Prostate gland (tissue), 2 donors: ENCODE measurements around the gene C9. TPM values are rescaled to one million over a fixed set of nuclear protein-coding genes. Genes with fewer than 3 reads are reported as not detected.
"Not testable (repeated sequence)": the region's sequence is repeated elsewhere in the genome, so short reads cannot be mapped to it uniquely, and the experiment has no call there.

Source experiments
- DNase-seq: peaks from one replicate; pipeline ENCODE4 v3.0.0-alpha.2; 2019; ENCODE audit warnings: low spot score
- H3K27ac ChIP-seq, 2 donors: fragments of 200-600 bp; sonication (generic); 2 replicates each; pipeline ENCODE4 v1.5.1; 2017 to 2019
- H3K27me3 ChIP-seq: fragments of 200-600 bp; sonication (generic); replicated peaks from 2 replicates; pipeline ENCODE4 v1.5.1; 2019; ENCODE audit not compliant: insufficient read depth
- H3K36me3 ChIP-seq, 2 donors: fragments of 200-600 bp; sonication (generic); 1 replicate in 1 of 2; 2 replicates in 1 of 2; pipeline versions ENCODE4 v1.5.1 to v1.8.1; 2017 to 2019
- H3K4me1 ChIP-seq: fragments of 200-600 bp; sonication (generic); replicated peaks from 2 replicates; pipeline ENCODE4 v1.5.1; 2019
- H3K4me3 ChIP-seq, 2 donors: fragments of 200-600 bp; sonication (generic); 2 replicates each; pipeline ENCODE4 v1.5.1; 2017 to 2019
- H3K9me3 ChIP-seq: fragments of 200-600 bp; sonication (generic); 2 replicates; pipeline ENCODE4 v1.5.1; 2017
- CTCF ChIP-seq, 4 experiments: fragments of 200-600 bp in 2 of 4; fragments of 450-650 bp in 2 of 4; sonication (generic) in 2 of 4; IDR thresholded peaks; 1 replicate in 3 of 4; 2 replicates in 1 of 4; pipeline ENCODE4 v1.5.1; 2016 to 2019; ENCODE audit warnings: antibody characterized with exemption in 4 of 4, mild to moderate bottlenecking in 2 of 4, moderate library complexity in 2 of 4
- POLR2A ChIP-seq: fragments of 450-650 bp; IDR thresholded peaks from one replicate; pipeline ENCODE4 v1.6.1; 2016; ENCODE audit warnings: antibody characterized with exemption, mild to moderate bottlenecking
- POLR2AphosphoS5 ChIP-seq: sonication (generic); formaldehyde crosslinking; IDR thresholded peaks from one replicate; pipeline ENCODE4 v1.6.1; 2017; ENCODE audit warnings: antibody characterized with exemption
- WGBS: methylation state at CpG from one replicate; pipeline ENCODE4 v1.1.5; 2018; 5-methylcytosine and 5-hydroxymethylcytosine counted together
- intact Hi-C: fragments of 100-400 bp; cut with DNase I; formaldehyde crosslinking; loops from one replicate; pipeline ENCODE4 v1.14.2; 2022
- total RNA-seq, 2 donors: library from RNA; depleted of rRNA; stranded (reverse); fragments of >200 nt; gene quantifications; one replicate each; pipeline ENCODE4 v1.1.0, GENCODE V29; 2016

The C9 gene
- total RNA-seq, 2 donors from 2014 or later, result not detected

GRCh38 chr5:39249069-39249468 is 115.2 kb downstream of the C9 start:
- 84% methylated on average over 1 of the region's 1 CpG for WGBS
- H3K27ac ChIP-seq, result no peak overlapping the region
- no peak for DNase-seq
- intact Hi-C loops, result no loop called here
- H3K9me3 ChIP-seq, result no peaks in the 10 kb centered on the region
- no peak for TF ChIP-seq POLR2A
- TF ChIP-seq CTCF (IDR thresholded peaks at IDR 0.05), result no peak
- no peak for TF ChIP-seq POLR2AphosphoS5
- no peaks in the 10 kb centered on the region for H3K4me1 ChIP-seq
- H3K36me3 ChIP-seq, result no peaks in the 10 kb centered on the region
- H3K4me3 ChIP-seq, result no peak overlapping the region
- no peaks in the 10 kb centered on the region for H3K27me3 ChIP-seq

- Histone ChIP-seq H3K27me3 (no peaks in the 10 kb centered on the region), H3K27ac (no peak overlapping the region), H3K9me3 (no peaks in the 10 kb centered on the region), H3K36me3 (no peaks in the 10 kb centered on the region), H3K4me3 (no peak overlapping the region), H3K4me1 (no peaks in the 10 kb centered on the region)
- no peak for DNase-seq
- TF ChIP-seq CTCF (IDR thresholded peaks at IDR 0.05) (no peak), POLR2AphosphoS5 (no peak), POLR2A (no peak)
- 95% methylated on average over 1 of the region's 1 CpG for WGBS
- intact Hi-C loops, result no loop called here
Observed at GRCh38 chr5:39240750-39241149, 123.5 kb downstream of the C9 start.

GRCh38 chr5:39238366-39239105 is 125.8 kb downstream of the C9 start:
- H3K4me3 ChIP-seq, result no peak overlapping the region
- intact Hi-C loops, result no loop called here
- no peak overlapping the region for H3K27ac ChIP-seq
- 55% methylated on average over 3 of the region's 3 CpGs for WGBS
- TF ChIP-seq POLR2A, result no peak
- no peak for TF ChIP-seq POLR2AphosphoS5
- no peak for TF ChIP-seq CTCF (IDR thresholded peaks at IDR 0.05)
- H3K4me1 ChIP-seq, result no peaks in the 10 kb centered on the region
- H3K9me3 ChIP-seq, result no peaks in the 10 kb centered on the region
- no peak for DNase-seq
- H3K36me3 ChIP-seq, result no peaks in the 10 kb centered on the region
- H3K27me3 ChIP-seq, result no peaks in the 10 kb centered on the region

GRCh38 chr5:39236718-39237117 is 127.6 kb downstream of the C9 start:
- Histone ChIP-seq H3K27me3 (no peaks in the 10 kb centered on the region), H3K27ac (no peak overlapping the region), H3K36me3 (no peaks in the 10 kb centered on the region), H3K9me3 (no peaks in the 10 kb centered on the region), H3K4me1 (no peaks in the 10 kb centered on the region), H3K4me3 (no peak overlapping the region)
- DNase-seq, result no peak
- intact Hi-C loops, result no loop called here
- TF ChIP-seq CTCF (IDR thresholded peaks at IDR 0.05), result no peak
- TF ChIP-seq POLR2AphosphoS5, result no peak
- TF ChIP-seq POLR2A, result no peak
- WGBS, result 81% methylated on average over 1 of the region's 1 CpG

GRCh38 chr5:39235648-39236047 is 128.6 kb downstream of the C9 start:
- TF ChIP-seq POLR2AphosphoS5, result no peak
- TF ChIP-seq POLR2A, result no peak
- TF ChIP-seq CTCF (IDR thresholded peaks at IDR 0.05), result no peak
- no peak overlapping the region for H3K4me3 ChIP-seq
- H3K27me3 ChIP-seq, result no peaks in the 10 kb centered on the region
- no peaks in the 10 kb centered on the region for H3K9me3 ChIP-seq
- DNase-seq, result no peak
- H3K36me3 ChIP-seq, result no peaks in the 10 kb centered on the region
- 70% methylated on average over 3 of the region's 3 CpGs for WGBS
- no peak overlapping the region for H3K27ac ChIP-seq
- H3K4me1 ChIP-seq, result no peaks in the 10 kb centered on the region
- intact Hi-C loops, result no loop called here

- H3K27me3 ChIP-seq, H3K4me3 ChIP-seq, H3K9me3 ChIP-seq, H3K27ac ChIP-seq, intact Hi-C loops, H3K4me1 ChIP-seq, H3K36me3 ChIP-seq, DNase-seq: not testable (repeated sequence)
- WGBS, result 91% methylated on average over 1 of the region's 1 CpG
Observed at GRCh38 chr5:39234494-39234893, 129.8 kb downstream of the C9 start.
